Measurements from ENCODE around the gene ACTRT1.

The ACTRT1 gene

GRCh38 chrX:128052303-128052702 is at the start of gene ACTRT1:
Gene ACTRT1 (minus strand): TSS chrX:128052403. CDS start chrX:128052206, 197 bp downstream.
- no peak for FAIRE-seq

DNA sequence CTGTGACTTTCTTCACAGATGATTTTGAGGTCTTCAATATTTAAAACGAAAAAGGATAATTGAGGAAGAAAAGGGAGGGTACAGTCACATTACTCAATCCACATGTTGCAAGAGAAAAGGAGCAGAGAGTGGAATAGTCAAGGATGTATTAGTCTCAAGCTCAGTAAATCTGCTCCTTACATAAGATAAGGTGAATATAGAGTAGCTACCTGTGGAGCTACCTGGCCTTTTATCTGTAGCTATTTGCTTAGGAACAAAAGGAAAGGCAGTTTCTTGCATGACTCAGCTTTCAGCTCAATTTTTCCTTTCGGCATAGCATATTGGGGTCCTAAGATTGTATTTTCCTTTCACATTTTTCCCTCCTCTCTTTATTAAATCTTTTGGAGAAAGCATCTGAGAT is 26.3 kb upstream of the ACTRT1 start:
- FAIRE-seq: no peak

- FAIRE-seq: no peak
Observed at GRCh38 chrX:128057421-128057820, 5.2 kb upstream of the ACTRT1 start.

GRCh38 chrX:128051526-128051925 is 677 bp downstream of the ACTRT1 start:
- FAIRE-seq: no peak

DNA sequence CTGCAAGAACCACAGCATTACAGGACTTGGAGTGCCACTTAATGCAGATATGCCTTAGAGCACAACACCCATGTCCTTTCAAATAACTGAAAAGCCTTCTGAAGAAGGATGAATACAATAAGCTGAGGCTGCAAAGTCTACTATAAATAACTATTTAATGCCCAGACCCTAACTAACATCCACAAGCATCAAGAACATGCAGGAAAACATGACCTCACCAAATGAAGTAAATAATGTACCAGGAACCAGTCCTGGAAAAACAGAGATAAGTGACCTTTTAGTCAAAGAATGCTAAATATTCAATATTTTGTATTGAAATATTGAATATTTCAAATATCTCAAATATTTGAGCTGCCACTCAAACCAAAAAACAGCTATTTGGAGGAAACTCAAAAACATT is 16.9 kb downstream of the ACTRT1 start:
- FAIRE-seq: no peak

DNA sequence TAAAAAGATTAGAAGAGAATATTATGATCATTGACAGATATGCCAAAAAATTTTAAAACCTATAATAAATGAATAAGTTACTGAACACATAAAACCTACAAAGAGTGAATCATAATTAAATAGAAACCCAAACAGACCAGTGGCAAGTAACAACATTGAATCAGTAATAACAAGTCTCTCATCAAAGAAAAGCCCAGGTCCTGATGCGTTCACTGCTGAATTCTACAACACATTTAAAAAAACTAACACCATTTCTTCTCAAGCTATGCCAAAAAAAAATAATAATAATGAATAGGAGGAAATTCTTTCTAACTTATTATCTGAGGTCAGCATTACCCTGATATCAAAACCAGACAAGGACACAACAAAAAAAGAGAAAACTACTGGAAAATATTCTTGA is 30.6 kb downstream of the ACTRT1 start:
- FAIRE-seq: peak; percentile 35

GRCh38 chrX:128020701-128021100 is 31.5 kb downstream of the ACTRT1 start:
- no peak for FAIRE-seq

- FAIRE-seq: peak; percentile 30
Observed at GRCh38 chrX:128019218-128019617, 33.0 kb downstream of the ACTRT1 start.

DNA sequence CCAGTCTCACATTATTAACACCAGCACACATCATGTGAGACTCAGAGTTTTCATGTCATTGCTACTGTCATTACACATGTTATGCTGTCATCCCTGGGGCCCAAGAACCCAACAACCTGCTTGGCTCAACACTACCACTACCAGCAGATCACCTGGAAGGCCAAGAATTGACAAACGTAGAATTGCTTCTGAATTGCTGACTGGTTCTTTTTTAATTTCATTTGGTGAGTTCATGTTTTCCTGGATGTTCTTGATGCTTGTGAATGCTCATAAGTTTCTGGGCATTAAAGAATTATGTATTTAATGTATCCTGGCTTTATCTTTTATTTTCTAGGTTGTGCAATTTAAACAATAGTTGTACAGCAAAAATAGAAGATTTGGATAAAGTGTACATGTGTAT is 40.2 kb downstream of the ACTRT1 start:
- FAIRE-seq: no peak

GRCh38 chrX:128007882-128008281 is 44.3 kb downstream of the ACTRT1 start:
- no peak for FAIRE-seq

All from A204.1 (cell line).